Adrenal gland (tissue), 12 donors: Measurements from ENCODE around the gene MYO9B. TPM values are rescaled to one million over a fixed set of nuclear protein-coding genes. Genes with fewer than 3 reads are reported as not detected.

Experiments used
- DNase-seq, 7 donors: peaks; one replicate each; pipeline ENCODE4 v3.0.0-alpha.2; 2019 to 2020
- H3K27ac ChIP-seq, 5 donors: fragments of 200-600 bp; sonication (generic) in 4 of 5; 1 replicate in 3 of 5; 2 replicates in 2 of 5; pipeline versions ENCODE4 v1.5.1 to v1.8.0; 2016 to 2020; ENCODE audit warnings: mild to moderate bottlenecking in 1 of 5
- H3K27me3 ChIP-seq: fragments of 200-600 bp; 2 replicates; pipeline ENCODE4 v1.8.0; 2021
- H3K36me3 ChIP-seq, 2 donors: fragments of 200-600 bp; replicated peaks in 1 of 2; 1 replicate in 1 of 2; 2 replicates in 1 of 2; pipeline versions ENCODE4 v1.5.1 to v1.8.0; 2018 to 2022
- H3K4me1 ChIP-seq, 2 donors: fragments of 200-600 bp; replicated peaks in 1 of 2; 1 replicate in 1 of 2; 2 replicates in 1 of 2; pipeline versions ENCODE4 v1.5.1 to v1.8.0; 2018 to 2021
- H3K4me3 ChIP-seq, 4 donors: fragments of 200-600 bp; sonication (generic) in 3 of 4; one replicate each; pipeline ENCODE4 v1.5.1; 2016 to 2018
- H3K9me3 ChIP-seq, 3 donors: fragments of 200-600 bp; sonication (generic) in 1 of 3; replicated peaks in 1 of 3; 1 replicate in 2 of 3; 2 replicates in 1 of 3; pipeline versions ENCODE4 v1.5.1 to v1.8.0; 2016 to 2021
- CTCF ChIP-seq, 6 experiments: fragments of 450-650 bp in 4 of 6; fragments of 200-600 bp in 2 of 6; sonication (generic) in 1 of 6; IDR thresholded peaks; 1 replicate in 5 of 6; 2 replicates in 1 of 6; pipeline versions ENCODE4 v1.5.1 to v1.8.0; 2016 to 2021; ENCODE audit warnings: antibody characterized with exemption in 6 of 6, mild to moderate bottlenecking in 2 of 6, moderate library complexity in 1 of 6
- POLR2A ChIP-seq, 2 donors: fragments of 450-650 bp; IDR thresholded peaks; one replicate each; pipeline ENCODE4 v1.6.1; 2017; ENCODE audit warnings: antibody characterized with exemption in 2 of 2, mild to moderate bottlenecking in 2 of 2, moderate library complexity in 1 of 2
- WGBS, 4 donors: extraction: QIAGEN DNeasy Blood & Tissue Kit in 2 of 4; methylation state at CpG; one replicate each; pipeline versions ENCODE4 v1.1.5 to v1.1.7; 2013 to 2017; 5-methylcytosine and 5-hydroxymethylcytosine counted together
- intact Hi-C, 2 donors: fragments of 100-400 bp; cut with DNase I; formaldehyde crosslinking; loops; one replicate each; pipeline versions ENCODE4 v1.14.1 to v1.15.0; 2022 to 2023
- polyA plus RNA-seq, 3 donors: library from polyadenylated mRNA; stranded (reverse); fragments of 200-250 nt in 2 of 3; fragments of 350-450 nt in 1 of 3; fragmentation: Illumina TruSeq in 1 of 3; extraction: RNeasy Lipid Tissue Mini Kit (QIAGEN cat#74804) in 1 of 3; gene quantifications; one replicate each; pipeline ENCODE4 v1.2.3, GENCODE V29; 2013 to 2014
- total RNA-seq, 9 donors: library from RNA; depleted of rRNA in 4 of 9; stranded (reverse); fragments of >200 nt in 4 of 9; fragments of 120-200 nt in 1 of 9; fragmentation: NEBNext Ultra II Directional in 1 of 9; extraction: Animal tissue kit (Norgen Biotek cat#: 25700) in 1 of 9; gene quantifications; one replicate each; pipeline versions ENCODE4 v1.1.0 to v1.2.4, GENCODE V29; 2013 to 2023
- donor health status: healthy with polysubstance abuse.
- donor health status: Bipolar disorder and iron deficiency.
- donor health status: DM: yes; HTN: yes; CAD: no.
- donor health status: DM: no; HTN: no; CAD: no.
- donor health status: DM: no; HTN: no; CAD: no.
- donor health status: DM: yes; HTN: yes; CAD: no.

The MYO9B gene
- total and polyA plus RNA-seq, 12 donors: 23.6 to 236 (median 86.3) TPM

GRCh38 chr19:17240062-17240752, 164.6 kb downstream of the MYO9B start:
- Histone ChIP-seq H3K9me3 (no peaks in the 10 kb centered on the region), H3K36me3 (peaks cover 0 to 13% of the 10 kb centered on the region in 2 donors), H3K27me3 (no peaks in the 10 kb centered on the region), H3K4me3 (no peak overlapping the region), H3K27ac (peak overlapping the region in 2 of 5 donors; percentile 20 to 21), H3K4me1 (peaks cover 13 to 23% of the 10 kb centered on the region in 2 donors)
- WGBS, 4 donors: 64 to 75% (median 73%) methylated on average over 21 to 24 of the region's 24 CpGs
- TF ChIP-seq POLR2A (IDR thresholded peaks at IDR 0.05) (no peak), CTCF (IDR thresholded peaks at IDR 0.05) (no peak)
- intact Hi-C loops: no loop called here
- DNase-seq: no peak

DNA sequence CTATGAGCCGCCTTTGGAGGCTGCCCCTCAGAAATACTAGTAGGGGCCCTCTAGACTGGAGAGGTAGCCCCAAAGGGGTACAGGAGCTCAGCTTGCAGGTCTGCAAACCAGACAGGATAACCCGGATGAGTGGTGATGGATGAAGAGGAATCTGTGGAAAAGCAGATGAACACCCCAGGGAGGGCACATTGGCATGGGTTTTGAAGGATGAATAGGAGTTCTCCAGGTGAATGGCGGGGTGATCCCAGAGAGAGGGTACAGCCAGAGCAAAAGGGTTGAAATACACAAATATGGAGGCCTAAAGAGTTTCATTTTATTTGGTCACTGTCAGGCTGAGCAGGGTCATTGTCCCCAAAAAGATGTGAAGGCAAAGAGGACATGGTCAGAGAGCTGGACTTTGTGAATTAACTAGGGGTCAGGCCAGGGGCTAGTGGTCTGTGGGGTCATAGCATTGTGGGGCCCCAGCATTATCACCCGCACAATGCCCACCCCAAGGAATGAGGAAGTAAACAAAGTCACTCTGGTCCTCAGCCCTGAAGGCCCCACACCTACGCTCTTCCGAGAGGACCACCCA, 165.3 kb downstream of the MYO9B start:
- H3K27me3 ChIP-seq: no peaks in the 10 kb centered on the region
- 90 to 100% (median 94%) methylated on average over 4 to 6 of the region's 6 CpGs for WGBS, 4 donors
- intact Hi-C loops: no loop called here
- DNase-seq: no peak
- H3K4me1 ChIP-seq: peaks cover 10 to 21% of the 10 kb centered on the region in 2 donors
- peaks cover 0 to 13% of the 10 kb centered on the region in 2 donors for H3K36me3 ChIP-seq
- H3K9me3 ChIP-seq: no peaks in the 10 kb centered on the region
- no peak overlapping the region for H3K4me3 ChIP-seq
- no peak for TF ChIP-seq POLR2A (IDR thresholded peaks at IDR 0.05)
- no peak for TF ChIP-seq CTCF (IDR thresholded peaks at IDR 0.05)
- H3K27ac ChIP-seq: peak overlapping the region in 1 of 5 donors; percentile 31

DNA sequence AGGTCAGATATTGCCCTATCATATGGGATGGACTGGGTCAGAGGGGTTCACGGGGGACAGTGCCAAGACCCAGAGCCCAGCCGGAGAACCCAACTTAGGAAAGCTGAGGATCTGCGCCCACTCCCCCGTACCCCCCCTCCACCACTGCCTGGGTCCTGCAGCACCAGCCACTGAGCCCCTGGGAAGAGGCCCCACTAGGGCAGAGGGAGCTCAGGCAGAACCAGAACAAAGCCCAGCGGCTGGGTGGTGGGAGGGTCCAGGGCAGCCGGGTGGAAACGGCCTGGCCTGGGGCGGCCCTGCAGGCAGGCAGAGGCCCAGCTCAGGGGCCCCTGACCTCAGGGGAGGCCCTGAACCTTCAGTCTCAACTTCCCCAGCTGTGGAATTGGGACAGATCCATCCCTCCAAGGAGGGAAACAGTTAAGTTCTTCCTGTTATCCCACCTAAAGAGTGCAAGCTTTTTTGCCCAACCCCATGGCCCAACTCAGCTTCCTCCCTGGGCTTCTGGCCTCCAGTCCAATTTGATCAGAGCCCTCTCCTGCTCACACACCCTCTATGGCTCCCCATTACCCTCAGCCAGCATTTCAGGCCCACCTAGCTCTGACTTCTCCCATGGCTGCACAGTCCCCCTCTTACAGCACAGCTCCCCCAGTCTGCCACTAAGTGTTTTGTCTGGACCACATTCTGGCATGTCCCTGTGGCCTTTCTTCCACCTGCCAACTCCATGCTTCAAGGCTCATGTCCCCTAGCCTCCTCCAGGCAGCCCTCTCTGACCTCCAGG, 167.0 kb downstream of the MYO9B start:
- 72 to 94% (median 78%) methylated on average over 3 to 8 of the region's 8 CpGs for whole genome bisulfite sequencing, 4 donors
- no peak overlapping the region for H3K4me3 ChIP-seq

More for the DNA sequence above, 167.0 kb downstream of the MYO9B start:
- TF ChIP-seq CTCF (IDR thresholded peaks at IDR 0.05): no peak
- no peak for DNase-seq
- peaks cover 0 to 22% of the 10 kb centered on the region in 2 donors for H3K4me1 ChIP-seq
- peak overlapping the region in 2 of 5 donors; percentile 83 to 86 for H3K27ac ChIP-seq
- intact Hi-C loops: no loop called here
- H3K36me3 ChIP-seq: peaks cover 0 to 13% of the 10 kb centered on the region in 2 donors
- H3K27me3 ChIP-seq: no peaks in the 10 kb centered on the region
- H3K9me3 ChIP-seq: no peaks in the 10 kb centered on the region
